HS-5 (cell line): ENCODE data around the gene LSM4.
"Not testable (repeated sequence)": the region's sequence is repeated elsewhere in the genome, so short reads cannot be mapped to it uniquely, and the experiment has no call there.

ENCODE experiments used
- DNase-seq: peaks from one replicate; pipeline ENCODE4 v3.0.0-alpha.2; 2012; ENCODE audit warnings: low read depth

The LSM4 gene

DNA sequence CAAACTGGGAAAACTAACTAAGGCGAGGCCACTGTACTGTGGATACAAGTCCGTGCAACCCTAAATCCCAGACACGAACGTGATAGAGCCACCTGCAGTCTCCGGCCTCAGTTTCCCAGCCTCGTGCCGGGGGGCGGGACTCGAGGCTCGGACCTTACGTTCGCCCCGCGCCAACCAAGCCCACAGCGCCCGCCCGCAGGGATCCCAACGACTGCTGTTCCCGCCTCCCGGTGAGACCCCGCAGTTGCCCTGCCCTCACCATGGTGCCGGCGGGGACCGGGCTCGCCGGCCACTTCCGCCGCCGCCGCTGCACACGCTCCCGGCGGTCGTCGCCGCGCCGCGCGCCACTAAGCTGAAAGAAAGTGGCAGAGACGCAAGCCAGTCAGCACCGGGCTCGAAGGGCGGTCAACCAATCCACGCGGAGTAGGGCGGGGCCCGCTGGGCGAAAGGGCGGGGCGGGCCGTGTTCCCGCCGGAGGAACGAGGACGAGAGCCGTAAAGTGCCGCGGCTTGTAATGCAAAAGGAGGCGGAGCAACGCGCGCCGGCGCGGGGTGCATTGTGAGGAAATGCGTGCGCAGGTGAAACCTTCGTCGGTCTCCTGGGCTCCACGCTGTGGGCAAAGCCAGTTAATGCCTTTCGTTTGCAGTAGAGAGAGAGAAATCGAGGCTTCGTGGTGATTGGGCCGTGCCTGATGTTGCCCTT is at the start of gene LSM4:
LSM4 (minus strand) TSS at position 318 of the 702 bp plus-strand sequence; CDS start at position 262, 56 bp downstream.
- peak; percentile 93 for DNase-seq

- DNase-seq: no peak
Measured at GRCh38 chr19:18368504-18369222, 45.8 kb upstream of the LSM4 start.

- no peak for DNase-seq
Measured at GRCh38 chr19:18366021-18366435, 43.2 kb upstream of the LSM4 start.

DNA sequence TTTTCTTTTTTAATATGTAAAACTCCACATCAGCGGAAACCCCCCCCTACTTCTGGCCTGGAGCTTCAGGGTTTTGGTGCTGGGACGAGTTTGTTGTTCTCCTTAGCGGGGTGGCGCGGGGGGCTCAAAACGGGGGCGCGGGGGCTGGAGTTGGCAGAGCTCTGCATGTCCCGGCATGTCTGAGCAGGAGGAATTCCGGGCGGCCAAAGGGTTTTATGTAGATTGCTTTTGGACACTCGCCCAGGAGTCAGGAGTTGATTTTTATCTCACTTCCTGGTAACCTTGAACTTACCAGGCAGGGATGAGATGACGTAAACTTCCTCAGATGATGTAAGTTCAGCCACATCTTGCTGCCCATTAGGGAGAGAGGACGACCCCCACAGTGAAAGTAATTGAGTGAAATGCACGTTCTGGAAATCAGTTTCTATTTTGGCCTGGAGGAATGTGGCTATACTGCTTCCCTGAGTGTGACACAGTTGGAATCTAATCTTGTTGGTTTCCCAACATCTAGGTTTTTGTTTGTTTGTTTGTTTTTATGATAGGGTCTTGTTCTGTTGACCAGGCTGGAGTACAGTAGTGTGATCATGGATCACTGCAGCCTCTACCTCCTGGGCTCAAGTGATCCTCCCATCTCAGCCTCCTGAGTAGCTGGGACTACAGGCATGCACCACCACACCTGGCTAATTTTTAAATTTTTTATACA is 42.1 kb upstream of the LSM4 start:
- peak; percentile 95 for DNase-seq

- DNase-seq: not testable (repeated sequence)
Measured at GRCh38 chr19:18364277-18364825, 41.5 kb upstream of the LSM4 start.

- DNase-seq: no peak
Measured at GRCh38 chr19:18363787-18364186, 40.9 kb upstream of the LSM4 start.

DNA sequence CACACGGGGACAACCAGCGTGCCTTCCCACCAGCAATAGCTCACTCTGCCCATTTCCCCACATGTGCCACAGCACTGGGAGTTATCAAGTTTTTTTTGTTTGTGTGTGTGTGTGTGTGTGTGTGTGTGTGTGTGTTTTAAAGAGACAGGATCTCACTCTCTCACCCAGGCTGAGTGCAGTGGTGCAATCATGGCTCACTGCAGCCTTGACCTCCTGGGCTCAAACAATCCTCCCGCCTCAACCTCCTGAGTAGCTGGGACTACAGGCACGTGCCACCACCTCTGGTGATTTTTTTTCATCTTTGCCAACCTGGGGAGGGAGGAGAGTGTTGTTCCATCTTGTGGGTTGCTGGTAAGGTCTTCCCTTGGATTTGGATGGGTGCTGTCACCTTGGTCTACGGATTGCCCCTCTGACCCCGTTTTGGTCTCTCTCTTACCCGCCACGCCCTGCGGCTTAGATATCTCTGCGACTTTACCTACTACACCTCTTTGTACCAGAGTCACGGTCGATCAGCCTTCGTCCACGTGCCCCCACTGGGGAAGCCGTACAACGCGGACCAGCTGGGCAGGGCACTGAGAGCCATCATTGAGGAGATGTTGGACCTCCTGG is 40.2 kb upstream of the LSM4 start:
- DNase-seq: no peak

DNA sequence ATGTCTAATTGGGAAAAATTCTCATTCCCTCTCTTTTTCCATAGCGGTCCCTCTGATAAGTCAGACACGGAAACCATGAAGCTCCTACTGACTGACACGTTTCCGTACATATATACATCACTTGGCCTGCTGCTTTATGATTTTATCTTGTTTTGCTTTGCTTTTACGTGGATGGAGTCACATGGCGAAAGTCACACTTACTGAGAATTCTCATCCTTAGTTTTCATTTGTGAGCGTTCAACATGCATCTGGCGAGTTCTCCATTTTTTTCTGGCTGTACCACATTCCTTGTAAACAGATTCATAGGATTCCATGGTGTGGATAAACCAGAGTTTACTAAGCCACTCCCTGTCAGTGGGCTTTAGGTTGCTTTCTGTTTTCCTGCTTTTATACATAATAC is 38.8 kb upstream of the LSM4 start:
- DNase-seq: no peak

- no peak for DNase-seq
Measured at GRCh38 chr19:18357041-18357440, 34.2 kb upstream of the LSM4 start.

GRCh38 chr19:18354743-18355142 is 31.9 kb upstream of the LSM4 start:
- DNase-seq: not testable (repeated sequence)

DNA sequence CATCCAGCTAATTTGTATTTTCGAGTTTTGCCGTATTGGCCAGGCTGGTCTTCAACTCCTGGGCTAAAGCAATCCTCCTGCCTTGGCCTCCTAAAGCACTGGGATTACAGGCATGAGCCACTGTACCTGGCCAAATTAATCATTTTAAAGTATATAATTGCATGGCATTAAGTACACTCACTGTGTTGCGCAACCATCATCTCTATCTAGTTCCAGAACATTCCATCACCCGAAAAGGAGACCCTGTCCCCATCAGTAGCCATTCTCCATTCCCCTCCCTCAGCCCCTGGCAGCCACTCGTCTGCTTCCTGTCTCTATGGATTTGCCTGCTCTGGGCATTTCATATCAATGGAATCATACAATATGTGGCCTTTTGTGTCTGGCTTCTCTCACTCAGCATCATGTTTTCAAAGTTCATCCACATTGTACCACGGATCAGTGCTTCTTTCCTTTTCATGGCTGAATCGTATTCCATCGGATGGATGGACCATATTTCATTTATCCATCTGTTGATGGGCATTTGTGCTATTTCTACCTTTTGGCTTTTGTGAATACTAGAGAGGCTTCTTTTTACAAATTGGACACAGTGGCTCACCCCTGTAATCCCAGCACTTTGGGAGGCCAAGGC is 30.6 kb upstream of the LSM4 start:
- no peak for DNase-seq

DNA sequence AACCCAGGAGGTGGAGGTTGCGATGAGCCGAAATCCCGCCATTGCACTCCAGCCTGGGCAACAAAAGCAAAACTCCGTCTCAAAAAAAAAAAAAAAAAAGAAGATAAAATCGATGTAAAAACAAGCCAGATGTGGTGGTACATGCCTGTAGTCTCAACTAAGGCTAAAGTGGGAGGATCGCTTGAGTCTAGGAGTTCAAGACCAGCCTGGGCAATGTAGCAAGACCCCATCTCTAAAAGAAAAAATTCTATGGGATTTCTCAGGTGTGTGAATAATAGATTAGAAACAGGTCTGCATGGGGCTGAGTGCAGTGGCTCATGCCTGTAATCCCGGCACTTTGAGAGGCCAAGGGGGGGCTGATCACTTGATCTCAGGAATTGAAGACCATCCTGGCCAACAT is 28.7 kb upstream of the LSM4 start:
- DNase-seq: no peak

- DNase-seq: no peak
Measured at GRCh38 chr19:18350490-18350889, 27.6 kb upstream of the LSM4 start.

GRCh38 chr19:18349524-18350128 is 26.8 kb upstream of the LSM4 start:
- DNase-seq: no peak

GRCh38 chr19:18348818-18349339 is 26.0 kb upstream of the LSM4 start:
- DNase-seq: not testable (repeated sequence)

GRCh38 chr19:18348171-18348570 is 25.3 kb upstream of the LSM4 start:
- no peak for DNase-seq

DNA sequence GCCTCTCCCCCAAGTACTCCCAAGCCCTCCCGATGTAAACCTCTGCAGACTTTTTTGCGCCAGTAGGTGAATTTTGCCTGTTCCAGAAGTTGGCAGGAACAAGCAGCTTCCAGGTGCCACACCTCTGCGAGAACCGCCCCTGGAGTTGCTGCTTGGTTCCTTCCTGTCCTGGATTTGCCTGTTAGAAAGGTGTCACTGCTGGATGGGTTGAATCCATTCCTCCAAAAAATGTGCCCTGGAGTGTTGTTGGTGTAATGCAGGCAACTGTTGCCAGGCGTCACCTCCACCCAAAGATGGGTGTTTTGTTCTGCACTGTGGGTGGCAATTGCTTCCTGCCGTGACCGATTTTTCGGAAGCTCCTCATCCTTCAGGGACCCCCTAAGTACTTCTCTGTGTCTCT is 23.2 kb upstream of the LSM4 start:
- DNase-seq: no peak

- DNase-seq: no peak
Measured at GRCh38 chr19:18345296-18345695, 22.4 kb upstream of the LSM4 start.

DNA sequence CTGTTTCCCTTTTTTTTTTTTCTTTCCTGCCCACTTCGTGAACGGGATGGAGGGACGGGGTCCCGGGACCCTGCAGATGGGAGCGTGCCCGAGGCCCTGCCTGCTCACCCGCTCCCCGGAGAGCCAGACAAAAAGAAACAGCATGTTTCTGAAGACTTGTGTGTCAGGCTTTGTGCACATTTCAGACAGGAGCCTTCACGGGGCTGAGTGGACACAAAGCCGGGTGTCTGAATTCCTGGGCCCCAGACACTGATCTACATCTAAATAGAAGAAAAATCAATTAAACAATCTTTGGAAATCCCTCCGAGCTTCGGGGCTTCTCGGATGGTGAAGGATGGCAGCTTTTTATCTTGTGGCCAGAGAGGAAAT is 21.7 kb upstream of the LSM4 start:
- DNase-seq: no peak

GRCh38 chr19:18342090-18342632 is 19.3 kb upstream of the LSM4 start:
- no peak for DNase-seq
